ENCODE data around the gene IYD.
"Not testable (repeated sequence)": the region's sequence is repeated elsewhere in the genome, so short reads cannot be mapped to it uniquely, and the experiment has no call there.

The IYD gene

DNA sequence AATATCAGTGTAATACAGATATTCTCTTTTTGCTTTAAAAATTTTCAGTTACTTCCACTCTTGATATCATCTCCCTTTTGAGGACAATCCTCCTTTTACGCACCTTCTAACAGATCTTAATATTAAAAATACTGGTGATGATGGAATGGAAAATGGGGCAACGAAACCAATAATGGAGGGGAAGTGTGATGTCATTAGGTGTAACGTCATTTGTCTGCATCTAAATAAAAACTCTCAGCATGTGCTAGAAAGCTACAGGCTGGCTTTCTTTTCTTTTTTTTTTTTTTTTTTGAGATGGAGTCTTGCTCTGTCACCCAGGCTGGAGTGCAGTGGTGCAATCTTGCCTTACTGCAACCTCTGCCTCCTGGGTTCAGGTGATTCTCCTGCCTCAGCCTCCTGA, 66.5 kb downstream of the IYD start:
- DNase-seq (ENCODE audit: low read depth) = no peak

DNA sequence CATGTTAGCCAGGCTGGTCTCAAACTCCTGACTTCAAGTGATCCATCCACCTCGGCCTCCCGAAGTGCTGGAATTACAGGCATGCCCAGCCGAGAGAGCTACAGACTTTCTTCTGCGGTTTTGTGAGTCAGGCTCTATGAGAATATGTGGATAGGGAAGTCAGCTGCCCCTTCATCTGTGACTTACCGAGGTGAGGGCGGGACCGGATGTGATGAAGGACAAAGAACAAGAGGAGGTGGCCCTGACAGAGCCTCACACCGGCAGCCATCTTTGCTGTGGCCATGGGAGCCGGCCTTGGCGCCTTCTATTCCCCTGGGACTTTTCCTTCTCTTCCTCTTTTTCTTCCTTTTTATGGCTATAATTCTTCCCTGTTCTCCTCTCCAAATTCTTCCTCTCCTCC, 67.0 kb downstream of the IYD start:
- DNase-seq (ENCODE audit: low read depth) = no peak

DNA sequence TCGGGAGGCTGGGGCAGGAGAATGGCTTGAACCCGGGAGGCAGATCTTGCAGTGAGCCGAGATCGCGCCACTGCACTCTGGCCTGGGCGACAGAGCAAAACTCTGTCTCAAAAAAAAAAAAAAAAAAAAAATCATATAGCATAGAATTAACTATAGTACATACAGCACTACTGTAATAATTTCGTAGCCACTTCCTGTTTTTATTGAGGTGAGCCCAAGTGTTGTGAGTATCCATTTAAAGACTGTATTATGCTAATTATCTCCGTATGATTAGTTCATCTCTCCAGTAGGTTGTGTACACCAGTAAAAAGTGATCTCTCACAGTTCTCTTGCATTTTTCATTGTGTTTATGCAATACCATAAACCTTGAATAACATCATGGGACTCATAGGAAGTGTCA, 70.6 kb downstream of the IYD start:
- DNase-seq (ENCODE audit: low read depth) = no peak

DNA sequence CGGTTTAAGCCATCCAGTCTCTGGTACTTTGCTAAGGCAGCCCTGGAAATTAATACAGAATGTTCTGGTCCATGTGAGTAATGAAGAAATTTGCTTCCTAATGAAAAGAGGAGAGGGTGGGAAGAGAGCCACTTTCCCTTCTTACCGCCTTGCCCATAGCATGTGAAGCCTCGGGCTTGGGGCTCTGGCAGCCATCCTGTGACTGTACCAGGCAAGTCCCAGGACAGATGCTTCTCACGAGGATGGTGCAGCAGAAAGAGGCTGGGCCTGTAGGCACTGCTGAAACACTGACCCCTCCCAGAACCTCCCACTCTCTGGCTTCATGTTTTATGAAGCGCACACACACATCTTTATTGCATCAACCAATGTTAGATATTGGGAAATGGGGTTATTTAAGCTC, 74.8 kb downstream of the IYD start:
- DNase-seq (ENCODE audit: low read depth) = no peak

DNA sequence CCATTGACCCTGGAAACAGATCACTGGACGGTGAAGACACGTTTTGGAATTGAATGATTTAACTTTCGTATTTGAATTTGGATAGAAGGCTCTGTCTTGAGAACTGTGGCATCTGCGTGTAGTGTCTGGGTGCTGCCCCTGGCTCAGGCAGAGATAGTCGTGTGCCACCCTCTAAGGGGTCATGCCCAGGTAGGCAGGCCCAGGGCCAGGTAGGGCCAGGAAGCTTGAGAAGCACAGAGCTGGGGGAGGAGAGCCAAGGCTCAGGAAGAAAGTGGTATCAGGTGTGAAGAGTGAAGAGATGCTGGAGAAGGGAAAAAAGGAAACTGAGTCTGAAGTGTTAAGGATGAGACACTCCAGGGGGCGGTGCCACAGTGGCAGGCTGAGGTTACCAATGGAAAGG, 75.5 kb downstream of the IYD start:
- DNase-seq (ENCODE audit: low read depth) = no peak

DNA sequence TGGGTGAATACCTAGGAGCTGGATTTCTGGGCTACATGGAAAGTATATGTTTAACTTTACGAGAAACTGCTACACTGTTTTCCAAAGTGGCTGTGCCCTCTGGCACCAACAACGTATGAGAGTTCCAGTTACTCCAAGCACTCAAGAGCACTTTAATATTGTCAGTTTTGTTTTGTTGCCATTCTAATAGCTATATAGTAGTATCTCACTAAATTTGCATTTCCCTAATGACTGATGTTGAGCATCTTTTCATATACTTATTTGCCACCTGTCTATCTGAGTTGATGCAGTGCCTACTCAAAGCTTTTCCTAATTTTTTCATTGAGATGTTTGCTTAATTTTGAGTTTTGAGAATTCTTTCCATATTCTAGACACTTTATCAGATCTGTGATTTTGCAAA, 76.7 kb downstream of the IYD start:
- DNase-seq (ENCODE audit: low read depth) = no peak

DNA sequence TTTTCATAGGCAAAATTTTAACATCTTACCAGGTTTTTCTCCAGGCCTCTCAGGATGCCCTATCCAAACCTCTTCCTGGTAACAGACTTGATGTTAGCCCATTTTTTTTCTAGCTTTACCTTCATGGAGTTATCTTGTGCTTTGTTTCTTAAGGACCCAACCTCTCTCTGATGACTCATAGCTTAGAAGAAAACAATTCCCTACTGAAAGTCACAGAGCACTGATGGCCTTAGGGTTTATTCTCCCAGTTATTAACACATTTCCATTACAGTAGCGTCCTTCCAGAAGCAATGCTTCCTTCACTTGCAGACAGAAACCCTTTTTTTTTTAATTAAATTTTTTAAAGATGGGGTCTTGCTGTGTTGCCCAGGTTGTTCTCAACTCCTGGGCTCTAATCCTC, 79.4 kb downstream of the IYD start:
- no peak for DNase-seq (ENCODE audit: low read depth)

DNA sequence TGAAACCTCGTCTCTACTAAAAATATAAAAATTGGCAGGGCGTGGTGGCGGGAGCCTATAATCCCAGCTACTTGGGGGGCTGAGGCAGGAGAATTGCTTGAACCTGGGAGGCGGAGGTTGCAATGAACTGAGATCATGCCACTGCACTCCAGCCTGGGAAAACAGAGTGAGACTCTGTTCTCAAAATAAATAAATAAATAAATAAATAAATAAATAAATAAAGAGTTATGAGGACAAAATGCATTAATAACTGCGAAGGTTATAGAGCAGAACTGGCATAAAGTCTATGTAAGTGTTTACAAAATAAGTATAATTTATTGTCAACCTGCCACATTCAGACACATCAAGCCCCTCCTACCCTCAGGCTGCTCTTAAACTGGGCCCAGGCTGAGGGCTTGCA, 80.2 kb downstream of the IYD start:
- DNase-seq (ENCODE audit: low read depth) = not testable (repeated sequence)

DNA sequence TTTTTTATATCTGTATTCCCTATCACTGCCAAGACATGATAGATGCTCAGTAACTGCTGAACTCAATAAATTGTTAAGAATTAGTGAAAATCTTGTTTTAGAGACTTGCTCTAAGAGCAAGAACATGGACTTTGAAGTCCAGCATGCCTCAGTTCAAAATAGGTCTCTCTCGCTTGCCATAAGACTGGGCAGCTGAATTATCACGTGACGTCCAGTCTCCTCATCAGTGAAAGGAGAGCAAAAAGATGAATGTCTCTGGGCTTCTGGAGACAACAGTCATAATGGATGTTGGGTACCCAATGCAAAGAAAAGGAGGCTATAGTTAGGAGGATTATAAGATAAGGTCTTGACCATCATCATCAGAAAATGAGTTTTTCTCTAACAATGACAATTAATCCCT, 82.1 kb downstream of the IYD start:
- DNase-seq (ENCODE audit: low read depth) = no peak

DNA sequence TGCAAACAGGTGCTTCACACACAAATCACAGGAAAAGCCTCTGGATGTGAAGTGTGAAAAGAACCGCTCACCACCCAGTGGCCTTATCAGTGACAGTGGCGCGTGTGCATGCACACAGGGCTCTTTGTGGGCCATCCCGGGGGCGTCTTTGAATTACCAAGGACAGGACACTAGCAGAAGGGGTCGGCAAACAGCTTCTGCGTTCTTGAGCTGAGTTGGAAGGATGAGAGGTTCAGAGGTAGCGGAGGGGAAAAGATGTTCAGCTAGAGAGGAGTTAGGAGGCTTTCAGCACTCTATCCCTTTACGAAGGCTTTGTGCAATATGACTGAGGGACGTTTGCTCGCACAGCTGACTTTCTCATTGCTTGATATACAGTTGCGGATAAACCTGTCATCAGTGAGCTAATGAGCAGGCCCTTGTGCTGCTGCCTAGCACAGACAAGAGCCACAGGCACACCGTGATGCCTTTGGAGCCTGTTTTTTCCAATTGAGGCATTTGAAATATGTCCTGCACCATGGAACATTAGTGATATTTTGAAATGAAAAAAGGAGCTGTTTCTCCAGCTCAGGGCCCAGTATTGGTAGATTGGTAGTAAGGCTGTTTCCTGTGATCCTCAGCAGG, 83.1 kb downstream of the IYD start:
- no peak for DNase-seq (ENCODE audit: low read depth)

DNA sequence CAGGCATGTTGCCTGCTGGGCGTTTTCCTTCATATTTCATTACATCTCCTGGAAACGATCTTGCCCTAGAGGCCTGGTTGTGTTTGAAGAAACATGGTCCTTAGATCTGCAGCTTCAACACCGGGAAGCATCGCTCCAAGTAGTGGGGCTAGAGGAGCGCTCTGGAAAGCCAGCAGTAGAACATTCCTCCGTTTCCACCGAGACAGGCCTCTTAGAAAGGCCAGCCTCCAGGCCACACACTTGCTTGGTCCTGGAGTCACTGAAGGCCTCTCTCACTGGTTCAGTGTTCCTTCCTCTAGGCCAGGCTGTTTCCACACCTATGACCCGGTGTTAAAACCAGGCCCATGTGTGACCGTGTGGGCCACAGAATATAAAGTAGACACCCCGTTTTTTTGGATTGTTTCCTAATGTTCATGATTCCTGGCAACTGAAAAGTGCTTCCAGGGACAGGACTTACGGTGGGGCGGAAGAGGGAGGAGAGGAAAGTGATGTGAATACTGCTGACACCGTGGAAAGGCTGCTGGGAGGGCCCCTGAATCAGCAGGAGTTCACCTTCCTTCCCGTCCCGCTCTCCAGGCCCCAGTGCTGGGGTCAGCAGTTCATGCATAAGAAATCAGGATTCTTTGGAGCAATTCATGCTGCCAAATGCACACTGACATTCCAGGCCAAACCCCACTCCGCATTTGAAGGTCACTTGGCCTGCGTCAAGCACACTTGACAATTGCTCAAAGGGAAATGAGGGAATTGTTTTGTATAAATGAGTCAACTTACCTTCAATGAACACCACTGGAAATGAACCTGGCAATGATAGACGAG, 83.8 kb downstream of the IYD start:
- no peak for DNase-seq (ENCODE audit: low read depth)

DNA sequence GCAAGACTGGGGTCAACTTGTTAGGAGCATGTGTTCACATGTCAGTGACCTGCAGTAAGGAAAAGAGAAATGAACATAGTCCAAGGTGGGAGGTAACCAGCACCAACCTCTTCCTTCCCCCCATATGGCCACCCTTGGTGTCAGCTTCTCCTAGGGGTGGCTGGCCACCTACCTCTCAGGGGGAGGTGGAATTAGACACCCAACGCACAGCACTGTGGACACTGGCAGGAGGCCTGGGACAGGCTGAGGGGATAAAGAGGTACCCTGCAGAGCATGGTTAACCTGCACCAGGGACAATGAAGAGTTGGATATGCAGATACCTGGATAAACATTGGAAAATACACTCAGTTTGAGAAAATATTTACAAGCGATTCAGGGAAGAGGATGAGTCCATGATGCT, 84.5 kb downstream of the IYD start:
- no peak for DNase-seq (ENCODE audit: low read depth)

Data from EH (cell line).